ENCODE data around the gene BAG5. TPM values are rescaled to one million over a fixed set of nuclear protein-coding genes. Genes with fewer than 3 reads are reported as not detected.

BAG5 gene
- total RNA-seq, 1 donor from 2014 or later = 27.2 TPM

- peak; percentile 98 for DNase-seq (ENCODE audit: low read depth)
- H3K4me3 ChIP-seq (ENCODE audit: low read depth, low read length) = no peak overlapping the region
- TF ChIP-seq, protein P1, sequence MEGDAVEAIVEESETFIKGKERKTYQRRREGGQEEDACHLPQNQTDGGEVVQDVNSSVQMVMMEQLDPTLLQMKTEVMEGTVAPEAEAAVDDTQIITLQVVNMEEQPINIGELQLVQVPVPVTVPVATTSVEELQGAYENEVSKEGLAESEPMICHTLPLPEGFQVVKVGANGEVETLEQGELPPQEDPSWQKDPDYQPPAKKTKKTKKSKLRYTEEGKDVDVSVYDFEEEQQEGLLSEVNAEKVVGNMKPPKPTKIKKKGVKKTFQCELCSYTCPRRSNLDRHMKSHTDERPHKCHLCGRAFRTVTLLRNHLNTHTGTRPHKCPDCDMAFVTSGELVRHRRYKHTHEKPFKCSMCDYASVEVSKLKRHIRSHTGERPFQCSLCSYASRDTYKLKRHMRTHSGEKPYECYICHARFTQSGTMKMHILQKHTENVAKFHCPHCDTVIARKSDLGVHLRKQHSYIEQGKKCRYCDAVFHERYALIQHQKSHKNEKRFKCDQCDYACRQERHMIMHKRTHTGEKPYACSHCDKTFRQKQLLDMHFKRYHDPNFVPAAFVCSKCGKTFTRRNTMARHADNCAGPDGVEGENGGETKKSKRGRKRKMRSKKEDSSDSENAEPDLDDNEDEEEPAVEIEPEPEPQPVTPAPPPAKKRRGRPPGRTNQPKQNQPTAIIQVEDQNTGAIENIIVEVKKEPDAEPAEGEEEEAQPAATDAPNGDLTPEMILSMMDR (conservative IDR thresholded peaks at IDR 0.05; ENCODE audit: low read depth, low read length) = no peak
Observed at GRCh38 chr14:103558071-103558882, 4.2 kb downstream of the BAG5 start.

DNA sequence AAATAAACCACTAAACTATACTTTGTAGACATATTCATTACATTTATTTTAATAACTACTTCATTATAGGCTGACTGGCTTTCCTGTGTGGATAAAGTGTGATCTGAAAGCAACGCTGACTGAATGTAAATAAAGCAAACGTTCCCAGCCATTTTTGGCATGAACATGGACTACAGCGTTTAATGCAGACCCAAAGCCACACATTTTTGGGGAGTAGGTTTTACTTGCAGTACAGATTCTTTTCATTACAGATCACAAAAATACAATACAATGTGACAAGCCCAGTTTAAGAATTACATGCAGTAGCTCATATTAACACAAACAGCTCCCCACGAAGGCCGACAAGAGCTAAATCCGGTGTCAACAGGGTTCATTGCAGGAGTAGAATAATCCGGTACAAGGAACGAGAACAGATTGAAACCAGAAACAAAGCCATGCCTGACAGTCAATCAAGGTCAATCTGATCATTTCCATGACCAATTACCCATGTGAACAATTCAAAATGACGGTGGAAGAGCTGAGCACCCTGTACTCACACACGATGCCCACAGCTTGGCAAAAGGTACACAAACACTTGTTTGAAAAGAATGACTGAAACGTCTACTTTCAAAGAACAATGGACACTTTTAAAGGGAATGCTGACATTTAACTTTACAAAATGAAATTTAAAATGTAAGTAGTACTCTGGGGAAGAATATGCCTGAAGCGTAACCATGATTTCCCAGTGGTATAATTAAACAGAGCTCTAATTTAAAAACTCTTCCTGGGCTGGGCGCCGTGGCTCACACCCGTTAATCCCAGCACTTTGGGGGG lies 5.3 kb downstream of the BAG5 start:
- DNase-seq (ENCODE audit: low read depth) = no peak
- TF ChIP-seq, protein P1 (conservative IDR thresholded peaks at IDR 0.05; ENCODE audit: low read depth, low read length) = no peak
- H3K4me3 ChIP-seq (ENCODE audit: low read depth, low read length) = no peak overlapping the region

GRCh38 chr14:103555559-103556337 lies 6.7 kb downstream of the BAG5 start:
- DNase-seq (ENCODE audit: low read depth) = no peak
- no peak overlapping the region for H3K4me3 ChIP-seq (ENCODE audit: low read depth, low read length)
- TF ChIP-seq, protein P1 (conservative IDR thresholded peaks at IDR 0.05; ENCODE audit: low read depth, low read length) = no peak

DNA sequence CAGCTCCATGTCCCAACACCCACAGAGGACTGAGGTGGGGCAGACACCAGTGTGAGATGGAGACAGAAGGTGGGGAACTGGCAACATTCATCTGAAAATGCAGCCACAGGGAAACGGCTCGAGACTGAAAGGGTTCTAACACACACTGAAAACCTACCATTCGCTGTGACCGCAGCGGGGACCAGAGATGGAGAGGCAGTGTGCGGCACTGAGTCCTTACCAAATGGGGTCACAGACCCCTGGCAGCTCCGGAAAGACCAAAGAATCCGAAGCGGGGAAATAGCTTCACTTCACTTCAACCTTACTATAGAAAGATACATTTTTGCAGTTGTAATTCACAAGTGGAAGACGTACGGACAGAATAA lies 9.6 kb downstream of the BAG5 start:
- no peak for DNase-seq (ENCODE audit: low read depth)
- TF ChIP-seq, protein P1 (conservative IDR thresholded peaks at IDR 0.05; ENCODE audit: low read depth, low read length) = no peak
- H3K4me3 ChIP-seq (ENCODE audit: low read depth, low read length) = no peak overlapping the region

DNA sequence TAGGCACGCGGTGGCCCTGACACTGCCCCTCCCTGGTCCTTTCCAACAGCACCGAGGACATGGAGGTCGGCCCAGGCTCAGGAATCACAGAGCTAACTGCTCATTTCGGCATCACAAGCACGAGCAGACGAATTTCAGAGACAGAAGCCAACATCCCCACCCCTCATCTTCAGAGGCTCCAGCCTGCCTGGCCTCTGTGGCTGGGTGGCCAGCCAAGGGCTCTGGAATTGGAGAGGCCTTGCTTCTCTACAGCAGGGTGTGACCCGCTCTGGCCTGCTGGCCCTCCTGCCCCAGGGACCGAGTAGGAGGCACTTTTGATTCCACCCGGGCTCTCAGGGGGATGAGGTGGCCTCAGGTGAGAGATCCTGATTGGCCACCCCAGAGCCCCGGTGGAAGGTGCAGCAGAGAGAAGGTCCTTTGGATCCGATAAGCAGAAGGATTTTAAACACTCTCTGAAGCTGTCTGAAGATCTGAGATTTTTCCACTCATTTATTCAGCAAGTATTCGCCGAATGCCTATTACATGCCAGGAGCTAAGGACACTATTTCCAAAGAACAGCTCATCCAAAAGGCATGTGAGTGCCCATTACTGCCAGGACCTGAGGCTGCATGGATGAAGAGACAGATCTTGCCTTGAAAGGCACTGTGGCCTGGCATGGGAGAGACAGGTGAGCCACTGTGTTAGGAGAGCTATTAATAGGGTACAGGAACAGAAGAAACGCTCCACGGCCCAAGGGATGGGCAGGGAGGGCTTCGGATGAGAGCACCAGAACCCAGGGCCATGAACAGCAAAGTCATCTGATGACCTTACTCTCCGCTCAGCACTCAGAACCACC lies 10.2 kb downstream of the BAG5 start:
- H3K4me3 ChIP-seq (ENCODE audit: low read depth, low read length) = peak overlapping the region; percentile 49
- DNase-seq (ENCODE audit: low read depth) = peak; percentile 95
- TF ChIP-seq, protein P1 (conservative IDR thresholded peaks at IDR 0.05; ENCODE audit: low read depth, low read length) = no peak

DNA sequence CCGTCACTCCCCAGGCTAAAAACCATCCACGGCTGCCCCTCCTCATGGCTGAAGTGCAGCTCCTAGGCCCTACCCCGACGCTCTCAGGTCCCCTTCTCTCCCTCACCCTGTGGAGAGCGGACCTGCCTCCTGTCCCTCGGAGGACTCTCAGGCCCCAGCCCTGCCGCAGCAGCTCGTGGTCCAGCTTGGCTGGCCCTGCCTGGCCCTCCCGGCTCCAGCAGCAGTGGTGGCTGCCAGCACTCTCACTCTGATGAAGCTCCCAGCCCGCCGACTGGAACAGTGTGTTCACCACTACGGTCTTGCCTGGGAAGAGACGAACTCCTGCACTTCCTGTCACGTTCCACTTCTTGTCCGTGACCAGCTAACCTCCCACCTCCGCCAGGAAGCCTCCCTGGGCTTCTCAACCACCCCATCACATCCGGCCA lies 11.1 kb downstream of the BAG5 start:
- peak overlapping the region; percentile 49 for H3K4me3 ChIP-seq (ENCODE audit: low read depth, low read length)
- TF ChIP-seq, protein P1 (conservative IDR thresholded peaks at IDR 0.05; ENCODE audit: low read depth, low read length) = no peak
- no peak for DNase-seq (ENCODE audit: low read depth)
